Adipose tissue (tissue), 3 donors: ENCODE results near the gene LILRB5. TPM values are rescaled to one million over a fixed set of nuclear protein-coding genes. Genes with fewer than 3 reads are reported as not detected.
"Not testable (repeated sequence)": the region's sequence is repeated elsewhere in the genome, so short reads cannot be mapped to it uniquely, and the experiment has no call there.

Source experiments
- H3K27ac ChIP-seq: one replicate; pipeline ENCODE4 v1.5.1; 2013; ENCODE audit warnings: low read depth, low read length
- WGBS, 3 donors: extraction: QIAGEN DNeasy Blood & Tissue Kit; methylation state at CpG; one replicate each; pipeline ENCODE4 v1.1.7; 2013; 5-methylcytosine and 5-hydroxymethylcytosine counted together
- polyA plus RNA-seq, 3 donors: library from polyadenylated mRNA; stranded (reverse); fragments of 200-250 nt; gene quantifications; one replicate each; pipeline ENCODE4 v1.2.3, GENCODE V29; 2013
- donor health status: healthy with polysubstance abuse.
- donor health status: Bipolar disorder and iron deficiency.
- donor health status: healthy.

LILRB5 gene
- polyA plus RNA-seq, 3 donors: 1.4 to 16.7 (median 13.5) TPM

- WGBS, 3 donors: 38 to 76% (median 76%) methylated on average over 13 to 15 of the region's 15 CpGs
Observed at GRCh38 chr19:54278571-54279195, 21.6 kb upstream of the LILRB5 start.

DNA sequence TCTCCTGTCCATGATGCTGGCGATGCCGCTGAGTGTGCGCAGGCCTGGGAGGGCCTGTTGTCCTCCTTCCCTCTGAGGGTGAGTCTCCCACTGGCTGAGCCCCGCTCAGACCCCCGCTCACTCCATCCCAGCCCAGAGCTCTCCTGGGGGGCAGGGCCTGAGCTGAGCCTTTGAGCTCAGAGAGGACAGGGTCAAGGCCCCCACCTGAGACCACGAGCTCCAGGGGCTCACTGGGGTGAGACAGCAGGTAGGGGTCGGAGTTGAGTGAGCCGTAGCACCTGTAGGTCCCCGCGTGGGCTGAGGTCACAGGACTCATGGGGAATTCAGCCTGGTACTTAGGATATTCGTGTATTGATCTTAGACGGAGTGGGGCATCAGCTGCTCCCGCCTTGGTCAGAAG lies 21.0 kb upstream of the LILRB5 start:
- H3K27ac ChIP-seq: not testable (repeated sequence)
- WGBS, 3 donors: 59 to 84% (median 81%) methylated on average over 13 of the region's 13 CpGs

More at GRCh38 chr19:54278571-54279195, 21.6 kb upstream of the LILRB5 start:
- not testable (repeated sequence) for H3K27ac ChIP-seq

DNA sequence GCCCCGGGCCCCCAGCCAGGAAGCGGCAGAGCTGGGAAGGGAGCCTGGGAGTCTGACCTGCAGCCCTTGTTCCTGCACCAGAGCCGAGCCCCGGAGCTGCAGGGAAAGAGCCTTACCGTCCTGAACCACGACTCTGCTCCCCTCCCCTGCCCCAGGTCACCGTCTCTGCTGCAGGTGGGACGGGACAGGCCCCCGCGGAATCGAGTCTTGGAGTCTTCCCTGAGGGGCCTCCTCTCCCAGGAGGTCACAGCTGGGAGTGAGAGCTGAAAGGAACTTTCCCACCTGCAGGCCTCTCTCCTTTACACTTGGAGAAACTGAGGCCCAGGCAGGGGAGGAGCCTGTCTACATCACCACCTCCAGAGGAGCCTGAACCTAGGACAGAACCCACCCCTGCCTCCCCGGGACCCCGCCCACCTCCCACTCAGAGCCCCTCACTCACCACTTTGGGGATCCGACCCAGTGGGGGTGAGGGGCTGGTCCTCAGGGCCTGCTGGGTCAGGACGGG lies 20.1 kb upstream of the LILRB5 start:
- not testable (repeated sequence) for H3K27ac ChIP-seq
- 49 to 75% (median 72%) methylated on average over 11 to 15 of the region's 15 CpGs for WGBS, 3 donors

DNA sequence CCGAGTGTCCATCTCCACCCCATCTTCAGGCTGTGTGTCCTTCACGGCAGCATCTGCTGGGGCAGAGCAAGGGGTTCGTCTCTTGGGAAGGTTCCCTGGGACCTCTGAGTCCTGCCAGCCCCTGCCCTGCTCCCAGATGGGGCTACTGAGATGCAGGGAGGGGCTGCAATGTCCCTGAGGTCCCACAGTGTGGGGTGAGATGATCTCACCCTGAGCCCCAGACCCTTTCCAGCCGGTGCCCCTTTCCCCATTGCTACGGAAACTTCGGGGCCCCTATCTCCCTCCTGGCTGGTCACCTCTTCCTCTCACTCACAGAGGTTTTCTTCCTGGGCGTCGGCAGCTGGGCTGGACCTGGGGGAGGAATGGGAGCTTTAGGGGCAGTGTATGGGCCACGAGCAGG lies 18.9 kb upstream of the LILRB5 start:
- H3K27ac ChIP-seq: no peak overlapping the region
- WGBS, 3 donors: 44 to 67% (median 61%) methylated on average over 9 of the region's 9 CpGs

GRCh38 chr19:54274516-54274915 lies 17.4 kb upstream of the LILRB5 start:
- 50 to 71% (median 51%) methylated on average over 8 to 9 of the region's 9 CpGs for WGBS, 3 donors
- H3K27ac ChIP-seq: not testable (repeated sequence)

DNA sequence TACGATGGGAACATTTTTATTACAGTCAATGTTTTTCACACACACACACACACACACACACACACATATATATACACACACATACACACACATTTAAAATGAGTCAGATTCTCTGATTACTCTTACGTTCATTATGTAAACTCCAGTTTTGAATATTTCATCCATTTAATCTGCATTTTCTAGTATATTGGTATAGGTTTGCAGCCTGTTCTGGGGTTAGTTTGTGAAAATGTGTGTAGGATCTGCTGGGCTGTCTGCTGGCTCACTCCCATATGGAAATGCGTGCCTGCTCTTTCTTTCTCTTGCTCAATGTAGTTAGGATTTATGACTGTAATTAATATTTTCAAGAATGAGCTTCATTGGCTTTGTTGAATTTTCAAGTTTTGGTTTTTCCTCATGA lies 16.7 kb upstream of the LILRB5 start:
- no peak overlapping the region for H3K27ac ChIP-seq
- 52 to 72% (median 66%) methylated on average over 3 of the region's 3 CpGs for WGBS, 3 donors

- H3K27ac ChIP-seq: not testable (repeated sequence)
- WGBS, 3 donors: 48 to 58% (median 51%) methylated on average over 5 of the region's 5 CpGs
Observed at GRCh38 chr19:54272181-54272580, 15.1 kb upstream of the LILRB5 start.

DNA sequence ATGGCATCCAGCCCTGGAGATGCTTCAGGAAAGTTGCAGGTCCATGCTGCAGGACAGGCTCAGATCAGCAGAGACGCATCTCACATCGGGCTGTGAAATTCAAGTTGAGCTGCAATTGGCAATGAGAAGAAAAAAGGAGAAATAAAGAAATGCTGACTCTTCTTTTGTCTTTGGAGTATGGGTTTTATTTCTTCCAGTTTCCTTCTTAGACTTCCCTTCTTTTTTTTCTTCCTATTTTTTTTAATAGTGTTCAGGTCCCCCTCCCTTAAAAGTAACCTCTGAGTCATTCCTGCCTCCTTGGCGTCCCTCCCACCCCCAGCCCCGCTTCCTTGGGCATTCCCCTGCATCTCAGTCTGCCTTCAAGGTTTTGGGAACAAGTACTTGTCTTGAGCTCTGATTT lies 14.5 kb upstream of the LILRB5 start:
- not testable (repeated sequence) for H3K27ac ChIP-seq
- WGBS, 3 donors: 39 to 51% (median 48%) methylated on average over 2 to 4 of the region's 4 CpGs

- WGBS, 3 donors: 57 to 71% (median 65%) methylated on average over 8 of the region's 8 CpGs
- H3K27ac ChIP-seq: no peak overlapping the region
Observed at GRCh38 chr19:54271106-54271505, 14.0 kb upstream of the LILRB5 start.

DNA sequence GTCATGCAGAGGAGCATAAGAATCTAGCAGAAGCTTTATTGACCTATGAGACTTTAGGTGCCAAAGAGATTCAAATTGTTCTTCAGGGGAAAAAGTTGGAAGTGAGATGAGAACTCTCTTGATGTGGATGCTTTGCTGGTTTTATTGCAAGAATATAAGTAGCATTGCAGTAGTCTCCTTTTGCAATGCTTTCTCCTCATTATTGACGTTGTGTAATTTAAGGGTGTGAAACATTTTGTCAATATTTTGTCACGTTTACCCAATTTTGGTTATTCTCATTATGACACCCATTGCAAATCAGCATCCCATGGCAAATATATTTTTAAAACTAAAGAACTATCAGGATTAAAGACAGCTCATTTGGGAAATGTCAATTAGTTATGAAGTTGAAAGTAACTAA lies 11.9 kb upstream of the LILRB5 start:
- no peak overlapping the region for H3K27ac ChIP-seq
- 41 to 47% (median 46%) methylated on average over 2 of the region's 2 CpGs for WGBS, 3 donors

DNA sequence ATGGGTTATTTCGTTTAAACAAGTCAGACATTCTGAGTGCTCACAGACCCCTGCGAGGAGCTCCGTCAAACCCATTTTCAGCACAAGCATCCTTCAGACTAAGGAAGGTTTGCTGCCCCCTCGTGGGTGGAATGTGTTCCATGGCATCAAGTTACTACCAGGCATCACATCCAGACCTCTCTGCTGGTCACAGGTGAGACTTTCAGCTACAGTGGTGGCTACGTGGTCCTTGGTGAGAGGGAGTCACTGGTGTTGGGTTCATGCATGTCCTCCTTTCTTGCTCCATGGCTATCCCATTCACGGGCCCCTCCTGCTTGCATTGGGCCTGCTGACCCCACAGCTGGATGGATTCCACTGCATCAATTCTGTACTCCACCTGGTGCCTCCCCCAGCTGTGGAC lies 9.1 kb upstream of the LILRB5 start:
- no peak overlapping the region for H3K27ac ChIP-seq
- WGBS, 3 donors: 3 to 8% (median 7%) methylated on average over 6 of the region's 6 CpGs

DNA sequence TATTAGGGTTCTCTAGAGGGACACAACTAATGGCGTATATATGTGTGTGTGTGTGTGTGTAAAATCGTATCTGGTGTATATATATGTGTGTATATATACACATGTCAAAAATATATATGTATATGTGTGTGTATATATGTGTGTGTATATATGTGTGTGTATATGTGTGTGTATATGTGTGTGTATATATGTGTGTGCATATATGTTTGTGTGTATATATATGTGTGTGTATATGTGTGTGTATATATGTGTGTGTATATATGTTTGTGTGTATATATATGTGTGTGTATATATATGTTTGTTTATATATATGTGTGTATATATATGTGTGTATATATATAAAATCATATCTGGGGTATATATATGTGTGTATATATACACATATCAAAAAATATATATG lies 5.4 kb upstream of the LILRB5 start:
- no peak overlapping the region for H3K27ac ChIP-seq
- 71 to 93% (median 86%) methylated on average over 2 of the region's 2 CpGs for WGBS, 3 donors

DNA sequence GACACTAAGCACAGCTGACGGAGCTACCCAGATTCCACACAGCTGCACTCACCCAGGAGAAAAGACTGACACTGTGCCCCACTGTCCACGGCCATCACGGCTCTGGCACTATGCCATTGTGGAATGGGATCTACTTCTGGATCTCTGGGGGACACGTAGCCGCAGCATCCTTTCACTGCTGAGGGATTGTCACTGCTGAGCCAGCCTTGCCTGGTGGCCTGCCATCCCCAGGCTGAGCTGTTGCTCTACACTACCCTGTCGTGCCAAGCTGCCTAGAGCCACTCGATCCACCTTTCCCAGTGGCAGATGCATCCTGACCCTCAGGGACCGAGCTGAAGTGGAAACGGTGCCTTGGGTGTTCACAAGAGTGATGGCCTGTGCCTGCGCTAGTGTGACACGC lies 5.0 kb upstream of the LILRB5 start:
- 69 to 80% (median 74%) methylated on average over 11 of the region's 11 CpGs for WGBS, 3 donors
- H3K27ac ChIP-seq: no peak overlapping the region

DNA sequence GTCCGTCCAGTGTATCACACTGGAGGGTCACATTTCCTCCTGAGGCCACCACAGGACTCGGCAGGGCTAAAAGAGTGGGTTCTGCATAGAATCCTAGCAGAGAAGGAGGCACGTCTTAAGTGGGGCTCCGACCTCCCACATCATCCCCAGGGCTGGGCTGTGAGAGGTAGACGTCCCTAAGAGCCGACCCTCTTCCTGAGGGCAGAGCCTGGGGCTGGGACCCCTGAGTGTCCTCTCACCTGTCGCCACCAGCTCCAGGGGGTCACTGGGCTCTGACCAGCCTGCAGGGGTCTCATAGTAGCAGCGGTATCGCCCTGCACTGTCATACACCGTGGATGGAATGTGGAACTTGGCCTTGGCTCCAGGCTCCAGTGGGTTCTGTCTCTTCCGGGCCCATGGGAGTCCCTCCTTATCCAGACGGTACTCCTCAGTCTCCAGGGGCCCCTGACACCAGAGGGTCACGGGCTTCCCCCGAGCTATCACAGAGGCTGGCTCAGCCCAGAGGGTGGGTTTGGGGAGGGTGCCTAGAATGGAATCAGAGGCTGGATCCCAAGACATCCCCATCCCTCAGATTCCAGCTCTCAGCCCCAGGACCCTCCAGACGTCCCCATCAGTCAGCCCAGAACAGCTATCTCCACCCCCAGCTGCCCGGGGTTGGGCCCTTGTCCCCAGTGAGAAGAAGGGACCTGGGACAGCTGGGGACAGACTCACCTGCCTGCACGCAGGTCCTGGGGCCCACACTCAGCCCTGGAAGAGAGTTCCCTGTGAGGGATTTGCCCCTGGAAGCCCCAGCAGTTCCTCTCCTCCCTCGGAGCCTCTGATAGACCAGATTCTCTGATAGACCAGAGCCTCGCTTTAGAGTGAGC lies 590 bp downstream of the LILRB5 start:
- no peak overlapping the region for H3K27ac ChIP-seq
- 64 to 70% (median 68%) methylated on average over 19 of the region's 19 CpGs for WGBS, 3 donors

- 43 to 54% (median 47%) methylated on average over 23 to 26 of the region's 26 CpGs for WGBS, 3 donors
- no peak overlapping the region for H3K27ac ChIP-seq
Observed at GRCh38 chr19:54255105-54255775, 1.8 kb downstream of the LILRB5 start.

- H3K27ac ChIP-seq: no peak overlapping the region
- 50 to 65% (median 57%) methylated on average over 17 of the region's 17 CpGs for WGBS, 3 donors
Observed at GRCh38 chr19:54254195-54254906, 2.7 kb downstream of the LILRB5 start.

DNA sequence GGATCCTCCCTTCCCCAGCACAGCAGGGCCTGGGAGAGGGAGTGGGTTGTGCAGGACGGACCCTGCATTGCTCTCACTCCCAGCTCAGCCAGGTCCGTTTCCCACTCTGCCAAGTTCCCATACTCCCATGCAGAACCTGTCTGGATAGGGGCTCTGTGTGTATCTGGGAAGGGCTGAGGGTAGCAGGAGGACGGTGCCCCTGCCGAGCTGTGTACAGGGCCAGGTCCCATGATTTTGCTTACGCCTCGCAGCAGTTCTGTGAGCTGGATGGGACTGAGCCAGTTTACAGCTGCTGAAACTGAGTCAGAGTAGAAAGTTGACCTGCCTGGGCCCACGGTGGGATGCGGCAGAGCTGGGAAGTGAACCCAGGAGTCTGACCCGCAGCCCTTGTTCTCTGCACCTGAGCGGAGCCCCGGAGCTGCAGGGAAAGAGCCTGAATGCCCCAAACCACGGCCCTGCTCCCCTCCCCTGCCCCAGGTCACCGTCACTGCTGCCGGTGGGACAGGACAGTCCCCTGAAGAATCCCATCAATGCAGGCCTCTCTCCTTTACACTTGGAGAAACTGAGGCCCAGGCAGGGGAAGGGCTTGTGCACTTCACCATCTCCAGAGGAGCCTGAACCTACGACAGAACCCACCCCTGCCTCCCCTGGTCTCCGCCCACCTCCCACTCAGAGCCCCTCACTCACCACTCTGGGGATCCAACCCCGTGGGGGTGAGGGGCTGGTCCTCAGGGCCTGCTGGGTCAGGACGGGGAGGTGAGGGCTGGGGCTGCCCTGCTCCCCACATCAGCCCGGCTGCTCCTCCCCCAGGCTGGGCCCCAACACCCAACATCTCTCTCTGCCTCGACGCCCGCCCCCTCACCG lies 3.5 kb downstream of the LILRB5 start:
- H3K27ac ChIP-seq: no peak overlapping the region
- 54 to 68% (median 68%) methylated on average over 23 of the region's 23 CpGs for WGBS, 3 donors

DNA sequence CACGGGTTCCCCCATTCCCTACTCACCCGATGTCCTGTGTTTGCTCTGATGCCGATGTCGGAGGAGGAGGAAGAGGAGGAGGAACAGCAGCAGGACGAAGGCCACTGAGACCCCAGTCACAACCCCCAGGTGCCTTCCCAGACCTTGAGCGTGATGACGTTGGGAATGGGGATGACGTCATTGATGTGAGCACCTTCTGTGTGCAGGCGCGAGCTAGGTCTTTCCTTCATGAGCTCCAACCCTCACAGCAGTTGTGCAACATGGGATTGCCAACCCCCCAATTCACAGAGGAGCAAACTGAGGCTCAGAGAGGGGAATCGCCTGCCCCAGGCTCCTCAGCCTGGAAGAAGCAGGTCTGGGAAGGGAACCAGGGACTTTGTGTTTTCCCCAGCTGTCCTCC lies 4.2 kb downstream of the LILRB5 start:
- H3K27ac ChIP-seq: no peak overlapping the region
- 69 to 85% (median 79%) methylated on average over 11 of the region's 11 CpGs for WGBS, 3 donors
